ENCODE data around the gene LRBA. TPM values are rescaled to one million over a fixed set of nuclear protein-coding genes. Genes with fewer than 3 reads are reported as not detected.

LRBA gene
- total and polyA plus RNA-seq, 2 donors (not counting 3 experiments of a cell fraction or from before 2014, with no cell fraction given) = 18.0 to 35.1 TPM

- Histone ChIP-seq H3K4me1 (ENCODE audit: control insufficient read depth, extremely low read depth, insufficient read depth, low read length) (no peaks in the 10 kb centered on the region), H3K9me1 (replicated peaks; ENCODE audit: control insufficient read depth, extremely low read depth, insufficient read depth, low read length) (no peaks in the 10 kb centered on the region), H3K79me2 (ENCODE audit: control insufficient read depth, insufficient read depth, low read length) (no peaks in the 10 kb centered on the region), H3K9me3 (replicated peaks; ENCODE audit: control insufficient read depth, insufficient read depth, low read length) (no peaks in the 10 kb centered on the region), H3K4me3 (replicated peaks in 1 of 3; ENCODE audit: insufficient read depth in 1 of 3, low read depth in 1 of 3, low read length in 3 of 3) (no peak overlapping the region), H3K9ac (replicated peaks; ENCODE audit: extremely low read depth, insufficient read depth, low read length) (no peak overlapping the region), H4K20me1 (replicated peaks; ENCODE audit: control insufficient read depth, extremely low read depth, insufficient read depth, low read length) (no peaks in the 10 kb centered on the region), H3K27me3 (ENCODE audit: control insufficient read depth in 2 of 2, insufficient read depth in 2 of 2, low read length in 2 of 2) (no peaks in the 10 kb centered on the region), H3K27ac (ENCODE audit: insufficient read depth, low read depth, low read length) (no peak overlapping the region), H3K36me3 (ENCODE audit: control insufficient read depth in 2 of 2, extremely low read depth in 1 of 2, insufficient read depth in 2 of 2, low read length in 2 of 2) (no peaks in the 10 kb centered on the region), H3K4me2 (ENCODE audit: insufficient read depth, low read length) (no peak overlapping the region), H2AFZ (ENCODE audit: low read depth, low read length) (no peak overlapping the region)
- intact Hi-C loops (cut with micrococcal nuclease) (loop anchor here (5.0 kb wide), 1 partner anchor 276 kb away; no protein-coding TSS in a partner anchor), dilution Hi-C loops (cut with MboI; ENCODE audit: extremely low pct_ligation_motif_present, low sequenced_read_pairs) (no loop called here)
- CTCF ChIA-PET = interaction anchor here (1.0 to 1.4 kb wide), 2 partner anchors 10 to 293 kb away, joined by 3 to 4 read pairs; no protein-coding TSS in a partner anchor
- TF ChIP-seq MAX (IDR thresholded peaks at IDR 0.05; ENCODE audit: insufficient read depth, insufficient read length) = no peak
- TF ChIP-seq POLR2AphosphoS5 (IDR thresholded peaks at IDR 0.05; ENCODE audit: insufficient read depth, low read depth, low read length) = no peak
- TF ChIP-seq POLR2A (IDR thresholded peaks at IDR 0.05; ENCODE audit: low read depth, low read length) = no peak
- TF ChIP-seq JUN (IDR thresholded peaks at IDR 0.05; ENCODE audit: borderline replicate concordance, insufficient read depth, insufficient read length, low read depth) = no peak
- TF ChIP-seq MYC (IDR thresholded peaks at IDR 0.05; ENCODE audit: low read depth, low read length) = no peak
- no peak for TF ChIP-seq EZH2 (IDR thresholded peaks at IDR 0.05; ENCODE audit: borderline replicate concordance, low read depth, low read length, severe bottlenecking)
- TF ChIP-seq, protein P1, sequence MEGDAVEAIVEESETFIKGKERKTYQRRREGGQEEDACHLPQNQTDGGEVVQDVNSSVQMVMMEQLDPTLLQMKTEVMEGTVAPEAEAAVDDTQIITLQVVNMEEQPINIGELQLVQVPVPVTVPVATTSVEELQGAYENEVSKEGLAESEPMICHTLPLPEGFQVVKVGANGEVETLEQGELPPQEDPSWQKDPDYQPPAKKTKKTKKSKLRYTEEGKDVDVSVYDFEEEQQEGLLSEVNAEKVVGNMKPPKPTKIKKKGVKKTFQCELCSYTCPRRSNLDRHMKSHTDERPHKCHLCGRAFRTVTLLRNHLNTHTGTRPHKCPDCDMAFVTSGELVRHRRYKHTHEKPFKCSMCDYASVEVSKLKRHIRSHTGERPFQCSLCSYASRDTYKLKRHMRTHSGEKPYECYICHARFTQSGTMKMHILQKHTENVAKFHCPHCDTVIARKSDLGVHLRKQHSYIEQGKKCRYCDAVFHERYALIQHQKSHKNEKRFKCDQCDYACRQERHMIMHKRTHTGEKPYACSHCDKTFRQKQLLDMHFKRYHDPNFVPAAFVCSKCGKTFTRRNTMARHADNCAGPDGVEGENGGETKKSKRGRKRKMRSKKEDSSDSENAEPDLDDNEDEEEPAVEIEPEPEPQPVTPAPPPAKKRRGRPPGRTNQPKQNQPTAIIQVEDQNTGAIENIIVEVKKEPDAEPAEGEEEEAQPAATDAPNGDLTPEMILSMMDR (IDR thresholded peaks at IDR 0.05; ENCODE audit: extremely low read depth in 1 of 2, insufficient read depth in 1 of 2, low read depth in 1 of 2, low read length in 2 of 2) = no peak
- no peak for TF ChIP-seq FOS (IDR thresholded peaks at IDR 0.05; ENCODE audit: borderline replicate concordance, insufficient read depth, low read length)
- TF ChIP-seq GATA2 (IDR thresholded peaks at IDR 0.05; ENCODE audit: insufficient read depth, insufficient read length, low read depth, low read length) = no peak
- no TSS peak for BruUV-seq (replicated peaks)
- FAIRE-seq (no peak), DNase-seq (ENCODE audit: low read depth, low spot score) (no peak)
- POLR2A ChIA-PET = no interaction called here
These were observed 423.7 kb downstream of the LRBA start for GRCh38 chr4:150591406-150591805.
